Muscle layer of duodenum (tissue), 2 donors: ENCODE results near the gene AP3D1.

Experiments used
- H3K27ac ChIP-seq: one replicate; pipeline ENCODE4 v1.7.0; 2013; ENCODE audit warnings: mild to moderate bottlenecking, low read length
- H3K27me3 ChIP-seq: one replicate; pipeline ENCODE4 v1.7.0; 2013; ENCODE audit warnings: low read depth, mild to moderate bottlenecking, control low read depth, low read length
- H3K36me3 ChIP-seq, 2 donors: one replicate each; pipeline ENCODE4 v1.7.0; 2013; ENCODE audit warnings: low read length in 2 of 2, control low read depth in 1 of 2, mild to moderate bottlenecking in 1 of 2; ENCODE audit not compliant: insufficient read depth in 2 of 2, control insufficient read depth in 1 of 2
- H3K4me1 ChIP-seq, 2 donors: one replicate each; pipeline ENCODE4 v1.7.0; 2013; ENCODE audit warnings: low read length in 2 of 2, mild to moderate bottlenecking in 2 of 2, control low read depth in 1 of 2, moderate library complexity in 1 of 2; ENCODE audit not compliant: insufficient read depth in 2 of 2, control insufficient read depth in 1 of 2
- H3K4me3 ChIP-seq, 2 donors: one replicate each; pipeline ENCODE4 v1.7.0; 2013; ENCODE audit warnings: low read length in 2 of 2, low read depth in 1 of 2, mild to moderate bottlenecking in 1 of 2
- H3K9me3 ChIP-seq, 2 donors: one replicate each; pipeline ENCODE4 v1.7.0; 2013; ENCODE audit warnings: low read length in 2 of 2, control low read depth in 1 of 2, mild to moderate bottlenecking in 1 of 2; ENCODE audit not compliant: control insufficient read depth in 1 of 2
- donor health status: healthy.

Gene AP3D1

GRCh38 chr19:2051773-2052704 is 99.3 kb downstream of the AP3D1 start:
- Histone ChIP-seq H3K4me3 (peak overlapping the region; percentile 52 to 53), H3K27ac (peak overlapping the region; percentile 75), H3K27me3 (no peaks in the 10 kb centered on the region), H3K9me3 (no peaks in the 10 kb centered on the region), H3K4me1 (peaks cover 17 to 47% of the 10 kb centered on the region in 2 donors), H3K36me3 (peaks cover 0 to 5% of the 10 kb centered on the region in 2 donors)

- Histone ChIP-seq H3K4me1 (peaks cover 18 to 56% of the 10 kb centered on the region in 2 donors), H3K27ac (peak within 1 kb of the TSS; percentile 80)
Measured at GRCh38 chr19:2050991-2051772, 100.2 kb downstream of the AP3D1 start, which contains the start of gene MKNK2. TSS of gene MKNK2 (minus strand) at chr19:2051244. CDS start at chr19:2050851, 393 bp downstream.

More at GRCh38 chr19:2050991-2051772, 100.2 kb downstream of the AP3D1 start, which contains the start of gene MKNK2:
- H3K36me3 ChIP-seq: peaks cover 0 to 10% of the 10 kb centered on the region in 2 donors
- H3K9me3 ChIP-seq: no peaks in the 10 kb centered on the region
- peak within 1 kb of the TSS; percentile 80 to 99 for H3K4me3 ChIP-seq
- H3K27me3 ChIP-seq: no peaks in the 10 kb centered on the region
